Measurements from ENCODE around the gene BBX. TPM values are rescaled to one million over a fixed set of nuclear protein-coding genes. Genes with fewer than 3 reads are reported as not detected.

Gene BBX
- total RNA-seq, 1 donor from 2014 or later: 77.5 TPM

GRCh38 chr3:107661447-107662123, 138.8 kb downstream of the BBX start:
- Mint-ChIP-seq H3K4me3 (no peak overlapping the region), H3K9me3 (no peaks in the 10 kb centered on the region), H3K4me1 (peaks cover 18% of the 10 kb centered on the region), H3K36me3 (ENCODE audit: low read depth) (peaks cover 18% of the 10 kb centered on the region), H3K27me3 (no peaks in the 10 kb centered on the region), H3K27ac (peak overlapping the region; percentile 51)
- DNase-seq (no peak), ATAC-seq (ENCODE audit: low read depth) (no peak)
- POLR2A ChIA-PET: interaction anchor here (2.0 kb wide), 1 partner anchor 14 kb away, joined by 4 read pairs; no protein-coding TSS in a partner anchor
- TF ChIP-seq, protein P1, sequence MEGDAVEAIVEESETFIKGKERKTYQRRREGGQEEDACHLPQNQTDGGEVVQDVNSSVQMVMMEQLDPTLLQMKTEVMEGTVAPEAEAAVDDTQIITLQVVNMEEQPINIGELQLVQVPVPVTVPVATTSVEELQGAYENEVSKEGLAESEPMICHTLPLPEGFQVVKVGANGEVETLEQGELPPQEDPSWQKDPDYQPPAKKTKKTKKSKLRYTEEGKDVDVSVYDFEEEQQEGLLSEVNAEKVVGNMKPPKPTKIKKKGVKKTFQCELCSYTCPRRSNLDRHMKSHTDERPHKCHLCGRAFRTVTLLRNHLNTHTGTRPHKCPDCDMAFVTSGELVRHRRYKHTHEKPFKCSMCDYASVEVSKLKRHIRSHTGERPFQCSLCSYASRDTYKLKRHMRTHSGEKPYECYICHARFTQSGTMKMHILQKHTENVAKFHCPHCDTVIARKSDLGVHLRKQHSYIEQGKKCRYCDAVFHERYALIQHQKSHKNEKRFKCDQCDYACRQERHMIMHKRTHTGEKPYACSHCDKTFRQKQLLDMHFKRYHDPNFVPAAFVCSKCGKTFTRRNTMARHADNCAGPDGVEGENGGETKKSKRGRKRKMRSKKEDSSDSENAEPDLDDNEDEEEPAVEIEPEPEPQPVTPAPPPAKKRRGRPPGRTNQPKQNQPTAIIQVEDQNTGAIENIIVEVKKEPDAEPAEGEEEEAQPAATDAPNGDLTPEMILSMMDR (IDR thresholded peaks at IDR 0.05): no peak
- CTCF ChIA-PET: interaction anchor here (0.9 to 4.2 kb wide), 15 partner anchors 9 to 816 kb away, joined by 3 to 36 read pairs (median 5); no protein-coding TSS in a partner anchor
- intact Hi-C loops (cut with micrococcal nuclease): loop anchor here (1.0 to 5.0 kb wide), 4 partner anchors 8 to 891 kb away; no protein-coding TSS in a partner anchor

- CTCF ChIA-PET: interaction anchor here (1.0 to 4.2 kb wide), 7 partner anchors 14 to 816 kb away, joined by 3 to 36 read pairs (median 5); no protein-coding TSS in a partner anchor
- peaks cover 18% of the 10 kb centered on the region for H3K4me1 Mint-ChIP-seq
- H3K27me3 Mint-ChIP-seq: no peaks in the 10 kb centered on the region
- no peaks in the 10 kb centered on the region for H3K9me3 Mint-ChIP-seq
- POLR2A ChIA-PET: no interaction called here
- H3K4me3 Mint-ChIP-seq: no peak overlapping the region
- peak overlapping the region; percentile 51 for H3K27ac Mint-ChIP-seq
- TF ChIP-seq, protein P1 (IDR thresholded peaks at IDR 0.05): no peak
- H3K36me3 Mint-ChIP-seq (ENCODE audit: low read depth): peaks cover 16% of the 10 kb centered on the region
- DNase-seq (no peak), ATAC-seq (ENCODE audit: low read depth) (no peak)
- intact Hi-C loops (cut with micrococcal nuclease): loop anchor here (5.0 kb wide), 2 partner anchors 185 to 890 kb away; no protein-coding TSS in a partner anchor
Observed at GRCh38 chr3:107662124-107662507, 139.4 kb downstream of the BBX start.

- ChIA-PET CTCF (interaction anchor here (1.0 to 4.2 kb wide), 4 partner anchors 13 to 815 kb away, joined by 3 to 36 read pairs (median 4); no protein-coding TSS in a partner anchor), POLR2A (interaction anchor here (0.6 kb wide), 1 partner anchor 742 kb away, joined by 4 read pairs; no protein-coding TSS in a partner anchor)
- ATAC-seq (ENCODE audit: low read depth) (no peak), DNase-seq (no peak)
- TF ChIP-seq, protein P1 (IDR thresholded peaks at IDR 0.05): no peak
- Mint-ChIP-seq H3K36me3 (ENCODE audit: low read depth) (peaks cover 16% of the 10 kb centered on the region), H3K27ac (no peak overlapping the region), H3K4me3 (no peak overlapping the region), H3K4me1 (peaks cover 16% of the 10 kb centered on the region), H3K9me3 (no peaks in the 10 kb centered on the region), H3K27me3 (no peaks in the 10 kb centered on the region)
- intact Hi-C loops (cut with micrococcal nuclease): loop anchor here (5.0 kb wide), 2 partner anchors 185 to 890 kb away; no protein-coding TSS in a partner anchor
Observed at GRCh38 chr3:107662586-107662985, 139.8 kb downstream of the BBX start.

DNA sequence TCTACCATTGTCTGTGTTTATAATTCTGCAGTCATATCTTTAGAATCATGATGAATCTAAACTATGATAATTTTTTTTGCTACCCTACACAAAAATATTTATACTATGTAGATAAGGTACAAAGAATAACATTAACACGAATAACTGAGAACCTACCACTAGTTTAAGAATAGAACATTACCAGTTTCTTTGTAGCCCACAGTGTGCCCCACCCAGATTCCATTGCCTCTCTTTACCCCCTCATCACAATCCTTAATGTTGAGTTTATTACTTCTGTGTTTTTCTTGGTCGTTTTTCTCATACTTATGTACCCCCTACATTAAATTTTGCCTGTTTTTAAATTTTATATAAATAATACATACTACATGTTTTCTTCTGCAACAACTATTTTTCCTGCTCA, 140.5 kb downstream of the BBX start:
- Mint-ChIP-seq H3K27ac (no peak overlapping the region), H3K27me3 (no peaks in the 10 kb centered on the region), H3K9me3 (no peaks in the 10 kb centered on the region), H3K4me1 (peaks cover 18% of the 10 kb centered on the region), H3K36me3 (ENCODE audit: low read depth) (peaks cover 16% of the 10 kb centered on the region), H3K4me3 (no peak overlapping the region)
- TF ChIP-seq, protein P1 (IDR thresholded peaks at IDR 0.05): no peak
- ChIA-PET CTCF (interaction anchor here (4.2 kb wide), 1 partner anchor 12 kb away, joined by 36 read pairs; no protein-coding TSS in a partner anchor), POLR2A (no interaction called here)
- intact Hi-C loops (cut with micrococcal nuclease): loop anchor here (5.0 kb wide), 2 partner anchors 184 to 889 kb away; no protein-coding TSS in a partner anchor
- DNase-seq (no peak), ATAC-seq (ENCODE audit: low read depth) (no peak)

DNA sequence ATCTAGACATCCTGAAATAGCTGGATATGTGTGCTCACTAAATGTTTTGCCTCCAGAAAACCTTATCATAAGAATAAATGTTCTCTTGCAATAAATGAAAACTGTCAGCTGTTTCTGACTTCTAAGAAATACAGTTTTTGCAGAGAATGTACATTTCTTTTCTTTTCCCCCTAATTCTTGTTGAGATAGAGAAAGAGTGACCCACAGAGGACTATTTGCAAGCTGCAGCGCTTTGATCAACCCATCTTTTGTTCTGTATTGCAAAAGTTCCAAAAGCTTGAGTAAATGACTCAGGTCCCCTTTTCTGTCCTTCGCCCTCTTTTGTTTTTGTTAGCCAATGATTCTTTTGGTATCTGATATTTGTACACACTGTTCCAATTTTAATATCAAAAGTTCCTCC, 141.9 kb downstream of the BBX start:
- no peak for ATAC-seq (ENCODE audit: low read depth)
- TF ChIP-seq, protein P1 (IDR thresholded peaks at IDR 0.05): no peak
- ChIA-PET CTCF (interaction anchor here (0.9 to 3.3 kb wide), 5 partner anchors 9 to 813 kb away, joined by 3 to 17 read pairs (median 3); no protein-coding TSS in a partner anchor), POLR2A (no interaction called here)
- DNase-seq: no peak
- no peak overlapping the region for H3K4me3 Mint-ChIP-seq
- intact Hi-C loops (cut with micrococcal nuclease): loop anchor here (5.0 kb wide), 2 partner anchors 183 to 888 kb away; no protein-coding TSS in a partner anchor
- H3K4me1 Mint-ChIP-seq: peaks cover 24% of the 10 kb centered on the region
- no peaks in the 10 kb centered on the region for H3K27me3 Mint-ChIP-seq
- no peak overlapping the region for H3K27ac Mint-ChIP-seq
- H3K9me3 Mint-ChIP-seq: no peaks in the 10 kb centered on the region
- peaks cover 16% of the 10 kb centered on the region for H3K36me3 Mint-ChIP-seq (ENCODE audit: low read depth)

Measured in activated B cell treated with CpG ODN at 0.5 μM for 24 hours (primary cell).